IMR-90 (cell line): ENCODE data around the gene LTBP1. TPM values are rescaled to one million over a fixed set of nuclear protein-coding genes. Genes with fewer than 3 reads are reported as not detected.

Experiments used
- ATAC-seq: fragments of 200-7000 bp; cut with Tn5 transposase; 2 replicates; pipeline ENCODE4 v1.9.1; 2020; ENCODE audit warnings: low read depth, mild to moderate bottlenecking, moderate library complexity
- BruUV-seq: library from RNA; stranded (reverse); fragments of 400-500 nt; replicated peaks from 2 replicates; lab custom pipeline; 2021; lab: Mats Ljungman, UMichigan
- CTCF ChIA-PET: fragments of 300-600 bp; formaldehyde crosslinking; extraction: SDS; loops from one replicate; lab custom pipeline; 2021; ENCODE audit warnings: antibody characterized with exemption; lab: Yijun Ruan, JAX
- POLR2A ChIA-PET: fragments of 300-600 bp; sonication (Branson Sonifier 250); formaldehyde crosslinking; loops from one replicate; lab custom pipeline; 2022; ENCODE audit warnings: antibody characterized with exemption; ENCODE audit not compliant: unreplicated experiment; lab: Charles Lee
- DNase-seq: peaks from one replicate; pipeline ENCODE4 v3.0.0; 2013
- H2AFZ ChIP-seq: replicated peaks from 2 replicates; pipeline ENCODE3; 2013; ENCODE audit warnings: low read length, mild to moderate bottlenecking; ENCODE audit not compliant: poor library complexity
- H2AK5ac ChIP-seq: 2 replicates; pipeline ENCODE4 v1.6.1; 2013; ENCODE audit warnings: low read depth, low read length, inconsistent platforms
- H2AK9ac ChIP-seq: replicated peaks from 2 replicates; pipeline ENCODE3; 2013; ENCODE audit warnings: mild to moderate bottlenecking, low read depth, low read length, moderate library complexity; ENCODE audit not compliant: poor library complexity
- H2BK120ac ChIP-seq: 2 replicates; pipeline ENCODE4 v1.6.1; 2013; ENCODE audit warnings: low read depth, low read length, inconsistent platforms
- H2BK15ac ChIP-seq: 3 replicates; pipeline ENCODE4 v1.6.1; 2013; ENCODE audit warnings: low read depth, low read length, inconsistent platforms
- H2BK20ac ChIP-seq: 2 replicates; pipeline ENCODE4 v1.6.1; 2013; ENCODE audit warnings: low read depth, mild to moderate bottlenecking, inconsistent platforms, low read length, moderate library complexity
- H2BK5ac ChIP-seq: 2 replicates; pipeline ENCODE4 v1.6.1; 2013; ENCODE audit warnings: mild to moderate bottlenecking, low read depth, low read length, inconsistent platforms; ENCODE audit not compliant: poor library complexity, severe bottlenecking
- H3K14ac ChIP-seq: replicated peaks from 2 replicates; pipeline ENCODE4 v1.6.1; 2013; ENCODE audit warnings: low read depth, low read length, inconsistent platforms
- H3K18ac ChIP-seq: 2 replicates; pipeline ENCODE4 v1.6.1; 2013; ENCODE audit warnings: low read depth, low read length, control low read depth
- H3K23ac ChIP-seq: 2 replicates; pipeline ENCODE4 v1.6.1; 2013; ENCODE audit warnings: low read depth, low read length, inconsistent platforms
- H3K27ac ChIP-seq: 2 replicates; pipeline ENCODE4 v1.5.1; 2013; ENCODE audit warnings: mild to moderate bottlenecking, control low read depth, low read length; ENCODE audit not compliant: insufficient read depth
- H3K27me3 ChIP-seq: 2 replicates; pipeline ENCODE4 v1.6.1; 2013; ENCODE audit warnings: low read length; ENCODE audit not compliant: control insufficient read depth, insufficient read depth
- H3K36me3 ChIP-seq: 2 replicates; pipeline ENCODE4 v1.6.1; 2013; ENCODE audit warnings: low read length, mixed read lengths; ENCODE audit not compliant: control insufficient read depth, insufficient read depth
- H3K4ac ChIP-seq: 2 replicates; pipeline ENCODE4 v1.6.1; 2013; ENCODE audit warnings: low read depth, low read length, inconsistent platforms
- H3K4me1 ChIP-seq: 2 replicates; pipeline ENCODE4 v1.6.1; 2013; ENCODE audit warnings: low read length, mixed read lengths; ENCODE audit not compliant: control insufficient read depth, insufficient read depth
- H3K4me2 ChIP-seq: 2 replicates; pipeline ENCODE4 v1.6.1; 2013; ENCODE audit warnings: low read depth, mild to moderate bottlenecking, control low read depth, low read length, moderate library complexity
- H3K4me3 ChIP-seq: 2 replicates; pipeline ENCODE4 v1.5.1; 2013; ENCODE audit warnings: low read depth, mild to moderate bottlenecking, control low read depth, low read length, moderate library complexity; ENCODE audit not compliant: insufficient read depth
- H3K56ac ChIP-seq: 2 replicates; pipeline ENCODE4 v1.6.1; 2013; ENCODE audit warnings: low read length, inconsistent platforms; ENCODE audit not compliant: insufficient read depth; ENCODE audit errors: extremely low read depth
- H3K79me1 ChIP-seq, 2 experiments: 2 replicates each; pipeline ENCODE4 v1.6.1; 2013; ENCODE audit warnings: low read length in 2 of 2, inconsistent platforms in 1 of 2, low read depth in 1 of 2
- H3K9ac ChIP-seq: 2 replicates; pipeline ENCODE4 v1.6.1; 2013; ENCODE audit warnings: low read depth, low read length, control low read depth
- H3K9me1 ChIP-seq: 2 replicates; pipeline ENCODE4 v1.6.1; 2013; ENCODE audit warnings: low read length, inconsistent platforms; ENCODE audit not compliant: insufficient read depth
- H3K9me3 ChIP-seq: 2 replicates; pipeline ENCODE4 v1.6.1; 2013; ENCODE audit warnings: low read length; ENCODE audit not compliant: control insufficient read depth, insufficient read depth
- H4K20me1 ChIP-seq: 2 replicates; pipeline ENCODE4 v1.6.1; 2013; ENCODE audit warnings: low read length, inconsistent platforms; ENCODE audit not compliant: insufficient read depth
- H4K5ac ChIP-seq: 2 replicates; pipeline ENCODE4 v1.6.1; 2013; ENCODE audit warnings: mild to moderate bottlenecking, low read depth, low read length, control low read depth
- H4K8ac ChIP-seq, 2 experiments: 2 replicates each; pipeline ENCODE4 v1.6.1; 2013; ENCODE audit warnings: low read depth in 2 of 2, low read length in 2 of 2, control low read depth in 1 of 2, inconsistent platforms in 1 of 2
- H4K91ac ChIP-seq: 2 replicates; pipeline ENCODE4 v1.6.1; 2013; ENCODE audit warnings: low read depth, low read length, inconsistent platforms; ENCODE audit not compliant: insufficient read depth
- CEBPB ChIP-seq: IDR thresholded peaks from 2 replicates; pipeline ENCODE4 v1.6.1; 2012; ENCODE audit warnings: low read depth, low read length, improper control_type of control experiment
- MAZ ChIP-seq: IDR thresholded peaks from 2 replicates; pipeline ENCODE4 v1.6.1; 2012; ENCODE audit warnings: low read depth, mild to moderate bottlenecking, low read length, improper control_type of control experiment, moderate library complexity, borderline replicate concordance
- RAD21 ChIP-seq: IDR thresholded peaks from 2 replicates; pipeline ENCODE4 v1.6.1; 2012; ENCODE audit warnings: low read length, improper control_type of control experiment
- WGBS, 2 experiments: methylation state at CpG; one replicate each; pipeline versions ENCODE4 v1.1.5 to v1.1.7; 2013; ENCODE audit warnings: missing lambda C conversion rate in 2 of 2; ENCODE audit not compliant: insufficient read length in 1 of 2; ENCODE audit errors: extremely low coverage in 2 of 2; 5-methylcytosine and 5-hydroxymethylcytosine counted together
- dilution Hi-C: fragments of 300-500 bp; cut with HindIII; formaldehyde crosslinking; loops from one replicate; pipeline ENCODE4 v1.14.3; 2018; ENCODE audit warnings: low sequenced_read_pairs; ENCODE audit not compliant: unreplicated experiment
- in situ Hi-C: fragments of 300-500 bp; cut with MboI; formaldehyde crosslinking; loops from 3 replicates; pipeline ENCODE4 v1.14.3; 2019; ENCODE audit warnings: low sequenced_read_pairs, inconsistent platforms, mixed read lengths
- intact Hi-C: fragments of 100-400 bp; cut with micrococcal nuclease; formaldehyde crosslinking; loops from 2 replicates; pipeline ENCODE4 v1.10.0; 2022
- polyA plus RNA-seq, 3 experiments: library from polyadenylated mRNA; depleted of rRNA; stranded (reverse); fragments of >200 nt; gene quantifications; 2 replicates each; pipeline ENCODE4 v1.2.3, GENCODE V29; 2012; ENCODE audit warnings: low replicate concordance in 1 of 3
- total RNA-seq: library from RNA; depleted of rRNA; stranded (reverse); fragments of >200 nt; gene quantifications from 2 replicates; pipeline ENCODE4 v1.2.3, GENCODE V29; 2012

Gene LTBP1
- total and polyA plus RNA-seq, 2 of the 4 experiments (the other 2 are of a cell fraction), result 235 to 326 TPM

DNA sequence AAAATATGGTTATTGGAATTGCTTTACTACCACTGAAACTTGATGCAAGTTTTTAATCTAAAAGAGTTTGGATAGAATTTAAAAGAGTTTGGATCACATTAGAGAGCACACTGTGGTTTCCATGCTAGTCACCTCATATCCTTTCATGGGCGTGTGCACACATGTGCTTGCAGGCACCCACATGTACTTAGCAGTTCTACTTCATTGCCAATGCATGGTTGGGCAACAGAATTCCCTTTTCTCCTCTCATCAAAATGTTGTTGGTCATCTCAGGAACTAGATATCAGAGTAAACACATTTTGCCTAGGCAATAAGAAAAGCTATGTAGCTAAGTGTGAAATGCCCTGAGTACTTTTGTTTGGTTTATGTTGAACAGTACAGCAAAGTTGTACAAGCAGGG lies 275.6 kb downstream of the LTBP1 start:
- H3K9ac ChIP-seq, result no peak overlapping the region
- H2AK9ac ChIP-seq, result no peak overlapping the region
- H3K79me1 ChIP-seq, result peaks cover 42 to 57% of the 10 kb centered on the region in 2 experiments
- peaks cover 27% of the 10 kb centered on the region for H3K36me3 ChIP-seq
- H3K4ac ChIP-seq, result peak overlapping the region; percentile 44; the same call in 1 of the 2 replicates
- H3K4me1 ChIP-seq, result peaks cover 13% of the 10 kb centered on the region
- peak overlapping the region; percentile 37; the same call in 1 of the 2 replicates for H4K91ac ChIP-seq
- intact Hi-C loops, result no loop called here
- H3K9me1 ChIP-seq, result peaks cover 5% of the 10 kb centered on the region; the same call in 1 of the 2 replicates
- H2BK20ac ChIP-seq, result peak overlapping the region; percentile 52; the same call in 1 of the 2 replicates
- ATAC-seq, result no peak
- in situ Hi-C loops, result no loop called here
- H2BK15ac ChIP-seq, result peak overlapping the region; percentile 84; the same call in 2 of the 3 replicates
- H3K14ac ChIP-seq, result peak overlapping the region; percentile 50; the same call in 1 of the 2 replicates
- no TSS peak for BruUV-seq
- no peak overlapping the region for H3K56ac ChIP-seq
- H4K8ac ChIP-seq, result peak overlapping the region; percentile 11 to 46; a peak in 3 of 4 replicates
- peak overlapping the region; percentile 25; the same call in 1 of the 2 replicates for H2BK120ac ChIP-seq
- peak overlapping the region; percentile 80; the same call in 1 of the 2 replicates for H2AK5ac ChIP-seq
- no peak overlapping the region for H3K4me2 ChIP-seq
- no peaks in the 10 kb centered on the region for H3K9me3 ChIP-seq
- WGBS, 2 experiments, result 100% methylated on average over 1 of the region's 1 CpG; no CpG with 5 or more reads in 1 of the 2 experiments
- ChIA-PET POLR2A (no interaction called here), CTCF (no interaction called here)
- 0 out of 2 replicates have a peak overlapping the region, but pooled peaks have one; percentile 12 for H3K23ac ChIP-seq
- H2BK5ac ChIP-seq, result peak overlapping the region; percentile 46
- no peaks in the 10 kb centered on the region for H3K27me3 ChIP-seq
- no peaks in the 10 kb centered on the region for H4K20me1 ChIP-seq
- H3K4me3 ChIP-seq, result no peak overlapping the region
- H4K5ac ChIP-seq, result peak overlapping the region; percentile 15; the same call in 1 of the 2 replicates
- H3K27ac ChIP-seq, result 0 out of 2 replicates have a peak overlapping the region, but pooled peaks have one; percentile 52
- TF ChIP-seq MAZ, result no peak
- TF ChIP-seq RAD21, result no peak
- TF ChIP-seq CEBPB, result no peak
- H3K18ac ChIP-seq, result peak overlapping the region; percentile 42; the same call in 1 of the 2 replicates
- dilution Hi-C loops, result no loop called here
- DNase-seq, result no peak
- H2AFZ ChIP-seq, result no peak overlapping the region
